GM19043 (cell line): ENCODE measurements around the gene BRIX1.

Experiments used
- ATAC-seq: cut with Tn5 transposase; IDR thresholded peaks from one replicate; pipeline ENCODE4 v1.9.1; 2021; ENCODE audit warnings: low read depth; ENCODE audit not compliant: unreplicated experiment

Gene BRIX1

GRCh38 chr5:34915139-34915855, at the start of gene BRIX1, which contains the start of gene RAD1:
TSS of gene BRIX1 (plus strand) at chr5:34915711. CDS start at chr5:34915739, 28 bp downstream.
TSS of gene RAD1 (minus strand) at chr5:34915504. CDS start at chr5:34914892, 612 bp downstream.
- ATAC-seq = peak; percentile 95

GRCh38 chr5:34866989-34867471, 48.5 kb upstream of the BRIX1 start:
- no peak for ATAC-seq

- no peak for ATAC-seq
These were observed 47.9 kb upstream of the BRIX1 start for GRCh38 chr5:34867660-34868059.

GRCh38 chr5:34868791-34869190, 46.7 kb upstream of the BRIX1 start:
- no peak for ATAC-seq

- ATAC-seq = no peak
These were observed 46.3 kb upstream of the BRIX1 start for GRCh38 chr5:34869256-34869655.

GRCh38 chr5:34870382-34870781, 45.1 kb upstream of the BRIX1 start:
- no peak for ATAC-seq

- no peak for ATAC-seq
These were observed 39.2 kb upstream of the BRIX1 start for GRCh38 chr5:34876275-34876674.

- ATAC-seq = no peak
These were observed 34.3 kb upstream of the BRIX1 start for GRCh38 chr5:34881246-34881645.

- no peak for ATAC-seq
These were observed 29.0 kb upstream of the BRIX1 start for GRCh38 chr5:34886392-34887119.

- ATAC-seq = no peak
These were observed 26.1 kb upstream of the BRIX1 start for GRCh38 chr5:34889394-34889793.

GRCh38 chr5:34891981-34892380, 23.5 kb upstream of the BRIX1 start:
- no peak for ATAC-seq

GRCh38 chr5:34892414-34892813, 23.1 kb upstream of the BRIX1 start:
- no peak for ATAC-seq

GRCh38 chr5:34894716-34895115, 20.8 kb upstream of the BRIX1 start:
- ATAC-seq = no peak

GRCh38 chr5:34895641-34896419, 19.7 kb upstream of the BRIX1 start:
- no peak for ATAC-seq

- ATAC-seq = no peak
These were observed 17.9 kb upstream of the BRIX1 start for GRCh38 chr5:34897646-34898045.

- peak; percentile 77 for ATAC-seq
These were observed 17.1 kb upstream of the BRIX1 start for GRCh38 chr5:34898258-34898895.

GRCh38 chr5:34899066-34899465, 16.4 kb upstream of the BRIX1 start:
- ATAC-seq = no peak

GRCh38 chr5:34900652-34901051, 14.9 kb upstream of the BRIX1 start:
- no peak for ATAC-seq

- no peak for ATAC-seq
These were observed 12.3 kb upstream of the BRIX1 start for GRCh38 chr5:34903260-34903659.

GRCh38 chr5:34905564-34905963, 9.9 kb upstream of the BRIX1 start:
- no peak for ATAC-seq

- ATAC-seq = no peak
These were observed 2.4 kb upstream of the BRIX1 start for GRCh38 chr5:34913072-34913471.
